Kidney (tissue), 14 donors: ENCODE results near the gene MACROD2. TPM values are rescaled to one million over a fixed set of nuclear protein-coding genes. Genes with fewer than 3 reads are reported as not detected.

ENCODE experiments used
- DNase-seq, 5 donors: peaks; one replicate each; pipeline ENCODE4 v3.0.0-alpha.2; 2013 to 2020
- FAIRE-seq: peaks from 2 replicates; lab custom pipeline; 2012; peaks lifted over from hg19 to GRCh38; lab: Jason Lieb, UNC
- H3K27ac ChIP-seq, 2 donors: one replicate each; pipeline ENCODE4 v1.7.0; 2013; ENCODE audit warnings: low read depth in 2 of 2, low read length in 2 of 2, inconsistent platforms in 1 of 2
- H3K27me3 ChIP-seq: one replicate; pipeline ENCODE4 v1.7.1; 2013; ENCODE audit warnings: low read length, inconsistent platforms; ENCODE audit not compliant: control insufficient read depth, insufficient read depth
- H3K36me3 ChIP-seq, 3 donors: one replicate each; pipeline versions ENCODE4 v1.7.0 to v1.7.1; 2013; ENCODE audit warnings: low read length in 3 of 3, control low read depth in 1 of 3, inconsistent platforms in 1 of 3; ENCODE audit not compliant: insufficient read depth in 3 of 3, control insufficient read depth in 2 of 3
- H3K4me1 ChIP-seq, 3 donors: one replicate each; pipeline versions ENCODE4 v1.7.0 to v1.7.1; 2013; ENCODE audit warnings: low read length in 3 of 3, inconsistent platforms in 1 of 3, low read depth in 1 of 3; ENCODE audit not compliant: control insufficient read depth in 2 of 3, insufficient read depth in 2 of 3
- H3K4me3 ChIP-seq, 3 donors: one replicate each; pipeline versions ENCODE4 v1.7.0 to v1.8.1; 2013; ENCODE audit warnings: low read length in 3 of 3, control low read depth in 1 of 3, inconsistent platforms in 1 of 3
- H3K9ac ChIP-seq, 3 donors: one replicate each; pipeline versions ENCODE4 v1.7.0 to v1.7.1; 2013; ENCODE audit warnings: low read length in 3 of 3, control low read depth in 1 of 3, inconsistent platforms in 1 of 3
- H3K9me3 ChIP-seq, 3 donors: one replicate each; pipeline versions ENCODE4 v1.7.0 to v1.7.1; 2013; ENCODE audit warnings: low read length in 3 of 3, control low read depth in 1 of 3, inconsistent platforms in 1 of 3; ENCODE audit not compliant: control insufficient read depth in 2 of 3, insufficient read depth in 1 of 3
- intact Hi-C: fragments of 100-400 bp; cut with DNase I; formaldehyde crosslinking; loops from one replicate; pipeline ENCODE4 v1.11.1; 2022
- polyA plus RNA-seq: library from polyadenylated mRNA; stranded (reverse); fragments of 350-450 nt; fragmentation: Illumina TruSeq; extraction: RNeasy Lipid Tissue Mini Kit (QIAGEN cat#74804); gene quantifications from one replicate; pipeline ENCODE4 v1.2.3, GENCODE V29; 2014; ENCODE audit warnings: low read depth, low replicate concordance; ENCODE audit not compliant: insufficient read depth
- total RNA-seq: library from RNA; stranded (reverse); fragmentation: NEBNext Ultra II Directional; extraction: Animal tissue kit (Norgen Biotek cat#: 25700); gene quantifications from one replicate; pipeline ENCODE4 v1.2.1, GENCODE V29; 2021
- TF ChIP-seq, protein P1 (sequence below): IDR thresholded peaks from 3 replicates; pipeline ENCODE4 v1.5.1; 2012; ENCODE audit warnings: mild to moderate bottlenecking, moderate library complexity, borderline replicate concordance; ENCODE audit not compliant: insufficient read depth; ENCODE audit errors: extremely low read depth
- donor health status: control.
- donor health status: control.
- donor health status: control.
- donor health status: control.
- donor health status: control.
- donor health status: DM: yes; HTN: yes; CAD: no.
- donor health status: Normal renal cell carcinoma (clear cell type).

The MACROD2 gene
- total and polyA plus RNA-seq, 2 donors from 2014 or later = 3.0 to 10.0 TPM

DNA sequence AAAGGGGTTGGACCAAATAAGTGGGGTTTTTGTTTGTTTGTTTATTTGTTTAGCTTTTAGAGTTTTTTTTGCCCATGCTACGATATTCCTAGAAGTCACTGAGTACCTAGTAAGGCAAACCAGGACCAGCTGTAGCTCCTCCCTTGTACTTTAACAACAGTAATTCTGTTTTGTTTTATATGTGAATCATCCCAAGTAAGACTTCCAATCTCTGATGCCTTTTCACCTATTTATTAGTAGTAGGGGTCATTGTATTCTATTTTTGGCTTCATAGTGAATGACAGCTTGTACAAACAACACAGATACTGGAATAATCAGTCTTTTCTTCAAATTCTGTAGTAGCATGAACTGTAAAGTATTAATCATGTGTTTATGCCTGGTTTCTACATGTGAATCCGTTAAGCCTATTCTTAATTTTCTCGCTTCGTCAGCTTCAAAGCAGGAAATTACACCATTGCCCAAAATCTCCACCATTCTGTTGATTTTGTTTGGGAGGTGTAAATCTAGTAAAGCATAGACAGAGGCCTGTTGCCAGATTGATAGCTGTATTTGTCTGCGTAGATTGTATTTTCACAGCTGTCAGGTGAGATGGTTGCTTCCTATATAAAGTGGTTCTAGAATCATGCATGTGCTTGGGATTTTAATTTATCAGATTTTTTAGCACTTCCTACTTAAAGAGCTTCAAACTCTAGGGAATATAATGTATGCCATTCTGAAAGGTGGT, 493.6 kb downstream of the MACROD2 start:
- intact Hi-C loops = no loop called here
- Histone ChIP-seq H3K27me3 (no peaks in the 10 kb centered on the region), H3K4me3 (no peak overlapping the region), H3K9me3 (no peaks in the 10 kb centered on the region), H3K4me1 (no peaks in the 10 kb centered on the region), H3K27ac (no peak overlapping the region), H3K9ac (no peak overlapping the region), H3K36me3 (no peaks in the 10 kb centered on the region)
- DNase-seq (no peak), FAIRE-seq (no peak)
- TF ChIP-seq, protein P1, sequence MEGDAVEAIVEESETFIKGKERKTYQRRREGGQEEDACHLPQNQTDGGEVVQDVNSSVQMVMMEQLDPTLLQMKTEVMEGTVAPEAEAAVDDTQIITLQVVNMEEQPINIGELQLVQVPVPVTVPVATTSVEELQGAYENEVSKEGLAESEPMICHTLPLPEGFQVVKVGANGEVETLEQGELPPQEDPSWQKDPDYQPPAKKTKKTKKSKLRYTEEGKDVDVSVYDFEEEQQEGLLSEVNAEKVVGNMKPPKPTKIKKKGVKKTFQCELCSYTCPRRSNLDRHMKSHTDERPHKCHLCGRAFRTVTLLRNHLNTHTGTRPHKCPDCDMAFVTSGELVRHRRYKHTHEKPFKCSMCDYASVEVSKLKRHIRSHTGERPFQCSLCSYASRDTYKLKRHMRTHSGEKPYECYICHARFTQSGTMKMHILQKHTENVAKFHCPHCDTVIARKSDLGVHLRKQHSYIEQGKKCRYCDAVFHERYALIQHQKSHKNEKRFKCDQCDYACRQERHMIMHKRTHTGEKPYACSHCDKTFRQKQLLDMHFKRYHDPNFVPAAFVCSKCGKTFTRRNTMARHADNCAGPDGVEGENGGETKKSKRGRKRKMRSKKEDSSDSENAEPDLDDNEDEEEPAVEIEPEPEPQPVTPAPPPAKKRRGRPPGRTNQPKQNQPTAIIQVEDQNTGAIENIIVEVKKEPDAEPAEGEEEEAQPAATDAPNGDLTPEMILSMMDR = no peak

DNA sequence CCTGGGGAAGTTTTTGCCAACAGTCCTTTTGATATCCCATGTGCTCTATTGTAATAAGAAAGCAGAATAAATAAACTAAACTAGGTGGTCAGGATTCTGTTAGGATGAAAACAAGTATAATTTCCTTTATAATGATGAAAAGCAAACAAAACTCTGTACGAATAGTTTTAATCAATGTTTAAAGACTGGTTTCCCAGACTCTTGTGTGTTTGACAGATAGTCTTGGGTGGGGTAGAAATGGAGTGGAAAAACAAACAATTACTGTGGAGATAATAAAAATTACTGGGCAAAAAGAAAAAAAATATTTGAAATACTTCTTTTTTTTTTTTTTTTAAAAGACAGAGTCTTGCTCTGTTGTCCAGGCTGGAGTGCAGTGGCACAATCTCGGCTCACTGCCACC, 494.2 kb downstream of the MACROD2 start:
- Histone ChIP-seq H3K4me1 (no peaks in the 10 kb centered on the region), H3K27ac (no peak overlapping the region), H3K9me3 (no peaks in the 10 kb centered on the region), H3K9ac (no peak overlapping the region), H3K36me3 (no peaks in the 10 kb centered on the region), H3K4me3 (no peak overlapping the region), H3K27me3 (no peaks in the 10 kb centered on the region)
- DNase-seq (no peak), FAIRE-seq (no peak)
- TF ChIP-seq, protein P1 = no peak
- intact Hi-C loops = no loop called here

- FAIRE-seq = no peak
- no peaks in the 10 kb centered on the region for H3K9me3 ChIP-seq
- H3K4me1 ChIP-seq = no peaks in the 10 kb centered on the region
Observed at GRCh38 chr20:14491436-14491835, 496.1 kb downstream of the MACROD2 start.

More at GRCh38 chr20:14491436-14491835, 496.1 kb downstream of the MACROD2 start:
- no peak overlapping the region for H3K9ac ChIP-seq
- H3K36me3 ChIP-seq = no peaks in the 10 kb centered on the region
- no peak for DNase-seq
- no peak overlapping the region for H3K4me3 ChIP-seq
- intact Hi-C loops = no loop called here
- no peak overlapping the region for H3K27ac ChIP-seq
- H3K27me3 ChIP-seq = no peaks in the 10 kb centered on the region
- TF ChIP-seq, protein P1 = no peak
